Neural progenitor cell (in vitro differentiated cells): Measurements from ENCODE around the gene UBE2I. TPM values are rescaled to one million over a fixed set of nuclear protein-coding genes. Genes with fewer than 3 reads are reported as not detected.

Experiments
- DNase-seq: peaks from one replicate; pipeline ENCODE4 v3.0.0-alpha.2; 2016; ENCODE audit warnings: low spot score
- H2AFZ ChIP-seq: fragments of 200-600 bp; sonication (generic); replicated peaks from 2 replicates; pipeline ENCODE4 v1.6.1; 2016; ENCODE audit warnings: antibody characterized with exemption
- H3F3A ChIP-seq: fragments of 200-600 bp; sonication (generic); 2 replicates; pipeline ENCODE4 v1.6.1; 2016; ENCODE audit warnings: antibody characterized with exemption, low read depth
- H3K27ac ChIP-seq: fragments of 200-600 bp; sonication (generic); 2 replicates; pipeline ENCODE4 v1.5.1; 2016; ENCODE audit warnings: mild to moderate bottlenecking
- H3K27me3 ChIP-seq: fragments of 200-600 bp; sonication (generic); 2 replicates; pipeline ENCODE4 v1.6.1; 2016; ENCODE audit warnings: mild to moderate bottlenecking, moderate library complexity
- H3K36me3 ChIP-seq: fragments of 200-600 bp; sonication (generic); 2 replicates; pipeline ENCODE4 v1.5.1; 2016
- H3K4me1 ChIP-seq: fragments of 200-600 bp; sonication (generic); 2 replicates; pipeline ENCODE4 v1.6.1; 2016; ENCODE audit warnings: mixed run types
- H3K4me2 ChIP-seq: fragments of 200-600 bp; sonication (generic); 2 replicates; pipeline ENCODE4 v1.6.1; 2016
- H3K4me3 ChIP-seq: fragments of 200-600 bp; sonication (generic); 2 replicates; pipeline ENCODE4 v1.5.1; 2016
- H3K79me2 ChIP-seq: fragments of 200-600 bp; sonication (generic); 2 replicates; pipeline ENCODE4 v1.6.1; 2016; ENCODE audit warnings: low read depth
- H3K9ac ChIP-seq: fragments of 200-600 bp; sonication (generic); 2 replicates; pipeline ENCODE4 v1.6.1; 2016
- H3K9me3 ChIP-seq: fragments of 200-600 bp; sonication (generic); 2 replicates; pipeline ENCODE4 v1.5.1; 2016; ENCODE audit warnings: low read depth
- H4K20me1 ChIP-seq: fragments of 200-600 bp; sonication (generic); 2 replicates; pipeline ENCODE4 v1.6.1; 2016; ENCODE audit warnings: low read depth
- H3K27ac Mint-ChIP-seq: 3 replicates; pipeline ENCODE4 v1.8.0; 2021; ENCODE audit warnings: mixed read lengths
- H3K27me3 Mint-ChIP-seq: 2 replicates; pipeline ENCODE4 v1.8.0; 2022; ENCODE audit warnings: low read depth, mild to moderate bottlenecking, inconsistent platforms, moderate library complexity, mixed read lengths; ENCODE audit not compliant: insufficient read depth
- H3K36me3 Mint-ChIP-seq: 3 replicates; pipeline ENCODE4 v1.8.0; 2021; ENCODE audit warnings: mixed read lengths
- H3K4me1 Mint-ChIP-seq: 3 replicates; pipeline ENCODE4 v1.8.0; 2021; ENCODE audit warnings: mixed read lengths
- H3K4me3 Mint-ChIP-seq: 3 replicates; pipeline ENCODE4 v1.8.0; 2021; ENCODE audit warnings: mild to moderate bottlenecking, moderate library complexity, mixed read lengths
- H3K9me3 Mint-ChIP-seq: 3 replicates; pipeline ENCODE4 v1.8.0; 2020; ENCODE audit warnings: mixed read lengths
- EZH2 ChIP-seq: fragments of 200-600 bp; sonication (generic); IDR thresholded peaks from 2 replicates; pipeline ENCODE4 v1.6.1; 2017; ENCODE audit warnings: antibody characterized with exemption, mild to moderate bottlenecking, moderate library complexity
- EZH2phosphoT487 ChIP-seq: fragments of 200-600 bp; sonication (generic); IDR thresholded peaks from 2 replicates; pipeline ENCODE4 v1.6.1; 2017; ENCODE audit warnings: antibody characterized with exemption
- total RNA-seq: library from RNA; depleted of rRNA; stranded (reverse); fragments of >200 nt; gene quantifications from 2 replicates; pipeline ENCODE4 v1.2.3, GENCODE V29; 2015; ENCODE audit warnings: low replicate concordance
- TF ChIP-seq, protein P1 (sequence below): fragments of 200-600 bp; sonication (generic); IDR thresholded peaks from 2 replicates; pipeline ENCODE4 v1.5.1; 2017; ENCODE audit warnings: antibody characterized with exemption, mild to moderate bottlenecking

UBE2I gene
- total RNA-seq, 1 donor from 2014 or later = 239 TPM

DNA sequence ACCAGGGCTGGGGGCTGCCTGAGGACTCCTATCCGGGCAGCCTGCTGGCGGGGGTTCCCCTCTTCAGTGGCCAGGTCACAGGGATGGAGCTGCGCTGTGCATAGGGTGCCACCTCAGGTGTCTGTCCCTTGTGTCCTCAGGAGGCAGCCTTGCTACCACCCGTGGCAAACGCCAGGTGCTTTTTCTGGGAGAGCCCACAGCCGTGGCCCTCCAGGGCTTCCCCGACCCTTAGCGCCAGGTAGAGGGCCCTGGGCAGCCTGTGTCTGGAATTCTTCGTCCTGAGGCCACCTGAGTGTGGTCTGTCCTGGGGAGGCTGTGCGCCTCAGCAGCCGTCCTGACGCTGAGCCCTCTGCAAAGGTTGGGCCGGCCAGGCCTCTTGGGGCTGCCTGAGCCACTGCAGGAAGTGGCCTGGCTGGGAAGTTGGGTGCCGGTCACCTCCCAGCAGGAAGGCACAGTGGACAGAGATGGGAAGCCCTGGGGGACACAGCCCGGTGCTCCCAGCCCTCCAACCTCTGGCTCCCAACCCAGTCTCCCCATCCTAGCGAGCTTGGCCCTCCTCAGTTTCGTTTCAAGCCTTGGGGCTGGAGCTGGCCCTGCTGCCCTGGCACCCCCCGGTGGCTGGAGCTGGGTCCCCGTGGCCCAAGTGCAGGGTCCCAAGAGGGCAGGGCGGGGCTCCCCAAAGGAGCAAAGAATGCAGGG lies 16.4 kb downstream of the UBE2I start:
- H3K27me3 ChIP-seq = peaks cover 10% of the 10 kb centered on the region
- H3K36me3 Mint-ChIP-seq = peaks cover 7% of the 10 kb centered on the region
- H3K4me3 Mint-ChIP-seq = no peak overlapping the region
- no peaks in the 10 kb centered on the region for H3K9me3 ChIP-seq
- H3F3A ChIP-seq = peaks cover 36% of the 10 kb centered on the region
- H3K4me2 ChIP-seq = no peak overlapping the region
- peaks cover 13% of the 10 kb centered on the region for H3K27me3 Mint-ChIP-seq
- no peak for TF ChIP-seq EZH2
- TF ChIP-seq, protein P1, sequence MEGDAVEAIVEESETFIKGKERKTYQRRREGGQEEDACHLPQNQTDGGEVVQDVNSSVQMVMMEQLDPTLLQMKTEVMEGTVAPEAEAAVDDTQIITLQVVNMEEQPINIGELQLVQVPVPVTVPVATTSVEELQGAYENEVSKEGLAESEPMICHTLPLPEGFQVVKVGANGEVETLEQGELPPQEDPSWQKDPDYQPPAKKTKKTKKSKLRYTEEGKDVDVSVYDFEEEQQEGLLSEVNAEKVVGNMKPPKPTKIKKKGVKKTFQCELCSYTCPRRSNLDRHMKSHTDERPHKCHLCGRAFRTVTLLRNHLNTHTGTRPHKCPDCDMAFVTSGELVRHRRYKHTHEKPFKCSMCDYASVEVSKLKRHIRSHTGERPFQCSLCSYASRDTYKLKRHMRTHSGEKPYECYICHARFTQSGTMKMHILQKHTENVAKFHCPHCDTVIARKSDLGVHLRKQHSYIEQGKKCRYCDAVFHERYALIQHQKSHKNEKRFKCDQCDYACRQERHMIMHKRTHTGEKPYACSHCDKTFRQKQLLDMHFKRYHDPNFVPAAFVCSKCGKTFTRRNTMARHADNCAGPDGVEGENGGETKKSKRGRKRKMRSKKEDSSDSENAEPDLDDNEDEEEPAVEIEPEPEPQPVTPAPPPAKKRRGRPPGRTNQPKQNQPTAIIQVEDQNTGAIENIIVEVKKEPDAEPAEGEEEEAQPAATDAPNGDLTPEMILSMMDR = no peak
- TF ChIP-seq EZH2phosphoT487 = no peak
- H3K27ac ChIP-seq = peak overlapping the region; percentile 58
- H3K9ac ChIP-seq = no peak overlapping the region
- no peak overlapping the region for H3K27ac Mint-ChIP-seq
- peaks cover 43% of the 10 kb centered on the region for H4K20me1 ChIP-seq
- no peaks in the 10 kb centered on the region for H3K9me3 Mint-ChIP-seq
- peaks cover 4% of the 10 kb centered on the region for H3K4me1 Mint-ChIP-seq
- no peaks in the 10 kb centered on the region for H3K4me1 ChIP-seq
- H3K36me3 ChIP-seq = no peaks in the 10 kb centered on the region
- no peak for DNase-seq
- no peak overlapping the region for H2AFZ ChIP-seq
- no peak overlapping the region for H3K4me3 ChIP-seq
- H3K79me2 ChIP-seq = no peaks in the 10 kb centered on the region

DNA sequence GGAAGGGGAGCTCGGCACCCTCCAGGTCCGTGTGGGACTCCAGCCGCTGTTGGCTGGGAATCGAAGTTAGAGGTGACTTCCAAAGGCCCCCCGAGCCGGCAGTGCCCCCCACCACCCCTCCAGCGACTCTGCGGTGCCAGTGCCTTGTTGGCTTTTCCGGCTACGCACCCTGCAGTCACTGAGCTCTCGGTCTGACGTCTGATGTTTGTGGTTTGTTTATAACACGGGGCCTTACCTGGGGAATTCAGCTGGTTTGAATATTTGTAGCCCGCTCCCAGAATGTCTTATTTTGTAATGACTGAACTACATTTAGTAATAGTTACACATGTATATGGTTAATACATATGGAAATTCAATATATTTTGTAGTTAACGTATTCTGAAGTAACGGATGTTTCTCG lies 17.0 kb downstream of the UBE2I start:
- peaks cover 7% of the 10 kb centered on the region for H3K36me3 Mint-ChIP-seq
- DNase-seq = no peak
- H3K4me2 ChIP-seq = no peak overlapping the region
- H3K27me3 Mint-ChIP-seq = peaks cover 13% of the 10 kb centered on the region
- H3K79me2 ChIP-seq = no peaks in the 10 kb centered on the region
- H3K4me1 Mint-ChIP-seq = peaks cover 4% of the 10 kb centered on the region
- H3K9me3 Mint-ChIP-seq = no peaks in the 10 kb centered on the region
- H3K27me3 ChIP-seq = peaks cover 15% of the 10 kb centered on the region
- H3K9ac ChIP-seq = no peak overlapping the region
- H3K4me3 Mint-ChIP-seq = peak overlapping the region; percentile 70
- TF ChIP-seq, protein P1 = no peak
- no peak for TF ChIP-seq EZH2phosphoT487
- TF ChIP-seq EZH2 = no peak
- H3K27ac Mint-ChIP-seq = peak overlapping the region; percentile 32
- H3F3A ChIP-seq = peaks cover 38% of the 10 kb centered on the region
- no peak overlapping the region for H3K4me3 ChIP-seq
- H3K27ac ChIP-seq = peak overlapping the region; percentile 58
- peaks cover 43% of the 10 kb centered on the region for H4K20me1 ChIP-seq
- peaks cover under 1% of the 10 kb centered on the region for H3K4me1 ChIP-seq
- no peak overlapping the region for H2AFZ ChIP-seq
- H3K9me3 ChIP-seq = no peaks in the 10 kb centered on the region
- no peaks in the 10 kb centered on the region for H3K36me3 ChIP-seq

DNA sequence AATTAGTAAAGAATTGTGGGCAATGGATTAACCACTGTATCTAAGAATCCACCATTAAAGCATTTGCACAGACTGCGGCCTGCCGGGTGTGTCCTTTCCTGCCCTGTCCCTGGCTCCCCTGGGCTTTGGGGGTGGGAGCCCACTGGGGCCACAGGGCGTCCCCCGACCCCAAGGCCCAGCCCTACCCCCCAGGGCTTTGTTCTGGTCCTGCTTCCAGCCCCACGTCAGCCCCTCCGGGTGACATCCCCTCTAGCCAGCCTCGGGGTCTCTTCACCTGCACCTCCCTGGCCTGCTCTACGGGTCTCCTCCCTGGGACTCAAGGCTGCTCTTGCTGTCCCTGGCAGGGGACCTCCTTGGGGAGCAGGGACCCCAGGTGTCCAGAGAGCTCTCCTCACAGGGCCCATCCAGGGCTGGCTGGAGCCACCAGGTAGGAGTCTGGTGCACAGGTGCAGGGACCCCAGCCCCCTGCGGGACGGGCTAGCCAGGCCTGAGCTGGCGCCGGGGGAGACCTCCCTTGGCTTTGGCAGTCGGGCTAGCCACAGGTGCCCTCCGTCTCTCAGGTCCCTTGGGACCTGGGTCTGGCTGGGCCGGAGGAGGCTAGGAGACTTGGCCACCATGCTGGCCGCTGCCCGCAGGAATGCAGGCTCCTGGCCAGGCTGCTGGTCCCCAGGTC lies 17.6 kb downstream of the UBE2I start:
- Histone ChIP-seq H3K4me3 (no peak overlapping the region), H3K27me3 (peaks cover 22% of the 10 kb centered on the region), H3K27ac (peak overlapping the region; percentile 58), H3K79me2 (no peaks in the 10 kb centered on the region), H3K9me3 (no peaks in the 10 kb centered on the region), H3K4me1 (peaks cover 8% of the 10 kb centered on the region), H3K9ac (no peak overlapping the region), H3K36me3 (no peaks in the 10 kb centered on the region), H4K20me1 (peaks cover 43% of the 10 kb centered on the region), H3K4me2 (no peak overlapping the region), H3F3A (peaks cover 40% of the 10 kb centered on the region), H2AFZ (no peak overlapping the region)
- no peak for DNase-seq
- Mint-ChIP-seq H3K4me3 (peak overlapping the region; percentile 70), H3K27me3 (peaks cover 17% of the 10 kb centered on the region), H3K4me1 (peaks cover 8% of the 10 kb centered on the region), H3K27ac (peak overlapping the region; percentile 32), H3K9me3 (no peaks in the 10 kb centered on the region), H3K36me3 (peaks cover 7% of the 10 kb centered on the region)
- TF ChIP-seq, protein P1 = no peak
- no peak for TF ChIP-seq EZH2
- TF ChIP-seq EZH2phosphoT487 = no peak
